Ectodermal cell (in vitro differentiated cells): ENCODE measurements around the gene HTR3B.
"Not testable (repeated sequence)": the region's sequence is repeated elsewhere in the genome, so short reads cannot be mapped to it uniquely, and the experiment has no call there.

Experiments
- H3K27ac ChIP-seq: 2 replicates; pipeline ENCODE4 v1.7.0; 2013; ENCODE audit warnings: mild to moderate bottlenecking, low read depth, low read length; ENCODE audit not compliant: insufficient read depth, poor library complexity, severe bottlenecking
- H3K27me3 ChIP-seq: 2 replicates; pipeline ENCODE4 v1.7.0; 2013; ENCODE audit warnings: mild to moderate bottlenecking, low read length; ENCODE audit not compliant: insufficient read depth, control insufficient read depth, poor library complexity, severe bottlenecking
- H3K36me3 ChIP-seq: one replicate; pipeline ENCODE4 v1.7.0; 2013; ENCODE audit warnings: low read length; ENCODE audit not compliant: control insufficient read depth, insufficient read depth
- H3K4me1 ChIP-seq: one replicate; pipeline ENCODE4 v1.7.0; 2013; ENCODE audit warnings: low read length; ENCODE audit not compliant: control insufficient read depth, insufficient read depth
- H3K4me3 ChIP-seq: 2 replicates; pipeline ENCODE4 v1.7.0; 2013; ENCODE audit warnings: low read depth, low read length, control low read depth; ENCODE audit not compliant: insufficient read depth
- H3K9me3 ChIP-seq: 2 replicates; pipeline ENCODE4 v1.7.0; 2013; ENCODE audit warnings: mild to moderate bottlenecking, low read length, moderate library complexity; ENCODE audit not compliant: control insufficient read depth
- WGBS, 2 experiments: methylation state at CpG; one replicate each; pipeline ENCODE4 v1.1.7; 2013; ENCODE audit warnings: missing lambda C conversion rate in 2 of 2; 5-methylcytosine and 5-hydroxymethylcytosine counted together

The HTR3B gene

GRCh38 chr11:113907152-113907551 lies 2.6 kb downstream of the HTR3B start:
- WGBS, 2 experiments = 71 to 89% methylated on average over 1 of the region's 1 CpG
- H3K4me1 ChIP-seq = no peaks in the 10 kb centered on the region
- no peaks in the 10 kb centered on the region for H3K9me3 ChIP-seq
- H3K27ac ChIP-seq = no peak overlapping the region
- no peaks in the 10 kb centered on the region for H3K27me3 ChIP-seq
- H3K36me3 ChIP-seq = no peaks in the 10 kb centered on the region
- H3K4me3 ChIP-seq = no peak overlapping the region

- 92 to 93% methylated on average over 8 of the region's 8 CpGs for WGBS, 2 experiments
- no peak overlapping the region for H3K27ac ChIP-seq
- no peak overlapping the region for H3K4me3 ChIP-seq
- no peaks in the 10 kb centered on the region for H3K27me3 ChIP-seq
- H3K36me3 ChIP-seq = no peaks in the 10 kb centered on the region
- H3K4me1 ChIP-seq = no peaks in the 10 kb centered on the region
- H3K9me3 ChIP-seq = no peaks in the 10 kb centered on the region
Observed at GRCh38 chr11:113907681-113908080, 3.1 kb downstream of the HTR3B start.

- Histone ChIP-seq H3K27ac (no peak overlapping the region), H3K36me3 (no peaks in the 10 kb centered on the region), H3K4me1 (no peaks in the 10 kb centered on the region), H3K27me3 (no peaks in the 10 kb centered on the region), H3K4me3 (no peak overlapping the region), H3K9me3 (no peaks in the 10 kb centered on the region)
- 94 to 95% methylated on average over 9 of the region's 9 CpGs for WGBS, 2 experiments
Observed at GRCh38 chr11:113908098-113908497, 3.5 kb downstream of the HTR3B start.

GRCh38 chr11:113911491-113911890 lies 6.9 kb downstream of the HTR3B start:
- H3K36me3 ChIP-seq, H3K27me3 ChIP-seq, H3K27ac ChIP-seq, H3K9me3 ChIP-seq, H3K4me1 ChIP-seq, H3K4me3 ChIP-seq: not testable (repeated sequence)
- 92 to 93% methylated on average over 9 of the region's 9 CpGs for WGBS, 2 experiments

- Histone ChIP-seq H3K4me3 (no peak overlapping the region), H3K4me1 (no peaks in the 10 kb centered on the region), H3K27ac (no peak overlapping the region), H3K36me3 (no peaks in the 10 kb centered on the region), H3K9me3 (no peaks in the 10 kb centered on the region), H3K27me3 (no peaks in the 10 kb centered on the region)
- WGBS, 2 experiments = 95 to 100% methylated on average over 1 of the region's 2 CpGs
Observed at GRCh38 chr11:113923572-113923971, 19.0 kb downstream of the HTR3B start.

- Histone ChIP-seq H3K9me3 (no peaks in the 10 kb centered on the region), H3K4me3 (no peak overlapping the region), H3K27me3 (no peaks in the 10 kb centered on the region), H3K4me1 (no peaks in the 10 kb centered on the region), H3K36me3 (no peaks in the 10 kb centered on the region), H3K27ac (no peak overlapping the region)
- WGBS, 2 experiments = 87 to 92% methylated on average over 11 of the region's 12 CpGs
Observed at GRCh38 chr11:113926273-113927197, 21.9 kb downstream of the HTR3B start.

GRCh38 chr11:113928311-113928710 lies 23.7 kb downstream of the HTR3B start:
- Histone ChIP-seq H3K9me3 (no peaks in the 10 kb centered on the region), H3K36me3 (no peaks in the 10 kb centered on the region), H3K27ac (no peak overlapping the region), H3K4me1 (no peaks in the 10 kb centered on the region), H3K27me3 (no peaks in the 10 kb centered on the region), H3K4me3 (no peak overlapping the region)
- 90 to 97% methylated on average over 5 of the region's 5 CpGs for WGBS, 2 experiments

- H3K36me3 ChIP-seq = no peaks in the 10 kb centered on the region
- WGBS, 2 experiments = 44 to 49% methylated on average over 7 of the region's 7 CpGs
- no peak overlapping the region for H3K4me3 ChIP-seq
- H3K4me1 ChIP-seq = no peaks in the 10 kb centered on the region
- no peaks in the 10 kb centered on the region for H3K27me3 ChIP-seq
- H3K9me3 ChIP-seq = no peaks in the 10 kb centered on the region
- H3K27ac ChIP-seq = no peak overlapping the region
Observed at GRCh38 chr11:113932788-113933187, 28.2 kb downstream of the HTR3B start.

GRCh38 chr11:113934193-113934592 lies 29.6 kb downstream of the HTR3B start:
- H3K36me3 ChIP-seq, H3K9me3 ChIP-seq, H3K27ac ChIP-seq, H3K4me3 ChIP-seq, H3K27me3 ChIP-seq, H3K4me1 ChIP-seq: not testable (repeated sequence)
- 92 to 97% methylated on average over 3 of the region's 3 CpGs for WGBS, 2 experiments

- no peaks in the 10 kb centered on the region for H3K4me1 ChIP-seq
- H3K9me3 ChIP-seq = no peaks in the 10 kb centered on the region
- H3K4me3 ChIP-seq = no peak overlapping the region
- H3K27me3 ChIP-seq = no peaks in the 10 kb centered on the region
- no peaks in the 10 kb centered on the region for H3K36me3 ChIP-seq
- WGBS, 2 experiments = 88 to 90% methylated on average over 2 to 3 of the region's 4 CpGs
- no peak overlapping the region for H3K27ac ChIP-seq
Observed at GRCh38 chr11:113934761-113935160, 30.2 kb downstream of the HTR3B start.
